Testis (tissue), 3 donors: ENCODE results near the gene SH3RF3. TPM values are rescaled to one million over a fixed set of nuclear protein-coding genes. Genes with fewer than 3 reads are reported as not detected.

ENCODE experiments used
- DNase-seq: peaks from one replicate; pipeline ENCODE4 v3.0.0-alpha.2; 2019
- H3K27ac ChIP-seq, 2 donors: fragments of 200-600 bp; sonication (generic); one replicate each; pipeline ENCODE4 v1.5.1; 2019
- H3K27me3 ChIP-seq: fragments of 200-600 bp; sonication (generic); one replicate; pipeline ENCODE4 v1.5.1; 2019
- H3K36me3 ChIP-seq: fragments of 200-600 bp; sonication (generic); one replicate; pipeline ENCODE4 v1.5.1; 2017; ENCODE audit warnings: low read depth; ENCODE audit errors: missing control alignments
- H3K4me1 ChIP-seq: fragments of 200-600 bp; sonication (generic); one replicate; pipeline ENCODE4 v1.5.1; 2019
- H3K4me3 ChIP-seq, 2 donors: fragments of 200-600 bp; sonication (generic); one replicate each; pipeline ENCODE4 v1.5.1; 2017 to 2019
- H3K9me3 ChIP-seq: fragments of 200-600 bp; sonication (generic); one replicate; pipeline ENCODE4 v1.5.1; 2017
- CTCF ChIP-seq, 3 experiments: fragments of 450-650 bp in 2 of 3; fragments of 200-600 bp in 1 of 3; sonication (generic) in 1 of 3; IDR thresholded peaks; one replicate each; pipeline ENCODE4 v1.5.1; 2016 to 2019; ENCODE audit warnings: antibody characterized with exemption in 3 of 3, mild to moderate bottlenecking in 2 of 3, moderate library complexity in 1 of 3
- POLR2A ChIP-seq: fragments of 450-650 bp; IDR thresholded peaks from one replicate; pipeline ENCODE4 v1.6.1; 2017; ENCODE audit warnings: antibody characterized with exemption, mild to moderate bottlenecking, moderate library complexity
- WGBS, 2 donors: methylation state at CpG; one replicate each; pipeline ENCODE4 v1.1.5; 2018; 5-methylcytosine and 5-hydroxymethylcytosine counted together
- intact Hi-C: fragments of 100-400 bp; cut with DNase I; formaldehyde crosslinking; loops from one replicate; pipeline ENCODE4 v1.15.1; 2023; ENCODE audit warnings: low total_unique reads
- polyA plus RNA-seq: library from polyadenylated mRNA; stranded (reverse); fragments of 350-450 nt; fragmentation: Illumina TruSeq; extraction: RNeasy Lipid Tissue Mini Kit (QIAGEN cat#74804); gene quantifications from one replicate; pipeline ENCODE4 v1.2.3, GENCODE V29; 2014; ENCODE audit warnings: low read depth, low replicate concordance; ENCODE audit not compliant: insufficient read depth
- total RNA-seq, 2 donors: library from RNA; depleted of rRNA; stranded (reverse); fragments of >200 nt; gene quantifications; one replicate each; pipeline ENCODE4 v1.2.3, GENCODE V29; 2016

SH3RF3 gene
- total and polyA plus RNA-seq, 3 donors from 2014 or later = 9.3 to 20.1 (median 16.5) TPM

- intact Hi-C loops = no loop called here
- no peaks in the 10 kb centered on the region for H3K4me1 ChIP-seq
- 90 to 91% methylated on average over 4 to 6 of the region's 6 CpGs for WGBS, 2 donors
- no peak overlapping the region for H3K27ac ChIP-seq
- H3K4me3 ChIP-seq = no peak overlapping the region
- no peaks in the 10 kb centered on the region for H3K27me3 ChIP-seq
- TF ChIP-seq CTCF (IDR thresholded peaks at IDR 0.05) (no peak), POLR2A (no peak)
- H3K36me3 ChIP-seq = no peaks in the 10 kb centered on the region
- no peak for DNase-seq
- H3K9me3 ChIP-seq = no peaks in the 10 kb centered on the region
Observed at GRCh38 chr2:109208951-109209335, 79.9 kb downstream of the SH3RF3 start.

GRCh38 chr2:109209412-109209811, 80.4 kb downstream of the SH3RF3 start:
- no peaks in the 10 kb centered on the region for H3K27me3 ChIP-seq
- H3K27ac ChIP-seq = no peak overlapping the region
- H3K4me1 ChIP-seq = no peaks in the 10 kb centered on the region
- DNase-seq = no peak
- WGBS, 2 donors = 39 to 53% methylated on average over 4 of the region's 4 CpGs
- TF ChIP-seq POLR2A (no peak), CTCF (IDR thresholded peaks at IDR 0.05) (no peak)
- no peaks in the 10 kb centered on the region for H3K9me3 ChIP-seq
- H3K4me3 ChIP-seq = no peak overlapping the region
- H3K36me3 ChIP-seq = no peaks in the 10 kb centered on the region
- intact Hi-C loops = no loop called here

GRCh38 chr2:109209941-109210340, 80.9 kb downstream of the SH3RF3 start:
- intact Hi-C loops = no loop called here
- WGBS, 2 donors = 92 to 98% methylated on average over 7 of the region's 7 CpGs
- H3K4me1 ChIP-seq = no peaks in the 10 kb centered on the region

GRCh38 chr2:109210431-109211200, 81.6 kb downstream of the SH3RF3 start:
- no peaks in the 10 kb centered on the region for H3K27me3 ChIP-seq
- no peaks in the 10 kb centered on the region for H3K36me3 ChIP-seq
- DNase-seq = no peak
- no peaks in the 10 kb centered on the region for H3K9me3 ChIP-seq
- H3K27ac ChIP-seq = no peak overlapping the region
- intact Hi-C loops = no loop called here
- WGBS, 2 donors = 66 to 74% methylated on average over 7 of the region's 7 CpGs
- no peaks in the 10 kb centered on the region for H3K4me1 ChIP-seq
- H3K4me3 ChIP-seq = no peak overlapping the region
- no peak for TF ChIP-seq POLR2A
- no peak for TF ChIP-seq CTCF (IDR thresholded peaks at IDR 0.05)

More at GRCh38 chr2:109209941-109210340, 80.9 kb downstream of the SH3RF3 start:
- H3K9me3 ChIP-seq = no peaks in the 10 kb centered on the region
- H3K27me3 ChIP-seq = no peaks in the 10 kb centered on the region
- H3K4me3 ChIP-seq = no peak overlapping the region
- H3K36me3 ChIP-seq = no peaks in the 10 kb centered on the region
- H3K27ac ChIP-seq = no peak overlapping the region
- TF ChIP-seq CTCF (IDR thresholded peaks at IDR 0.05) (no peak), POLR2A (no peak)
- DNase-seq = no peak

GRCh38 chr2:109211315-109211714, 82.3 kb downstream of the SH3RF3 start:
- TF ChIP-seq POLR2A (no peak), CTCF (IDR thresholded peaks at IDR 0.05) (no peak)
- H3K36me3 ChIP-seq = no peaks in the 10 kb centered on the region
- no peaks in the 10 kb centered on the region for H3K9me3 ChIP-seq
- no peak overlapping the region for H3K27ac ChIP-seq
- H3K4me1 ChIP-seq = no peaks in the 10 kb centered on the region
- DNase-seq = no peak
- intact Hi-C loops = no loop called here
- H3K27me3 ChIP-seq = no peaks in the 10 kb centered on the region
- WGBS, 2 donors = 82 to 86% methylated on average over 10 of the region's 10 CpGs
- H3K4me3 ChIP-seq = no peak overlapping the region
